HL-60/S4 treated with retinoic acid at 250 ng/mL for 4 days and 3 days (cell line): Measurements from ENCODE around the gene INO80.
"Not testable (repeated sequence)": the region's sequence is repeated elsewhere in the genome, so short reads cannot be mapped to it uniquely, and the experiment has no call there.

Source experiments
- in situ Hi-C: fragments of 300-500 bp; cut with MboI; formaldehyde crosslinking; loops from 2 replicates; pipeline ENCODE4 v1.7.0; 2022; ENCODE audit warnings: low sequenced_read_pairs

INO80 gene

GRCh38 chr15:41116116-41116961 lies at the start of gene INO80:
TSS of gene INO80 (minus strand) at chr15:41116280. CDS start at chr15:41096310, 19,970 bp downstream.
- in situ Hi-C loops: no loop called here

GRCh38 chr15:41161736-41162135 lies 45.7 kb upstream of the INO80 start:
- in situ Hi-C loops: no loop called here

GRCh38 chr15:41161336-41161735 lies 45.3 kb upstream of the INO80 start:
- in situ Hi-C loops: no loop called here

- in situ Hi-C loops: no loop called here
These were observed 44.7 kb upstream of the INO80 start for GRCh38 chr15:41160639-41161315.

- in situ Hi-C loops: no loop called here
These were observed 38.3 kb upstream of the INO80 start for GRCh38 chr15:41154412-41154811.

GRCh38 chr15:41153733-41154132 lies 37.7 kb upstream of the INO80 start:
- in situ Hi-C loops: no loop called here

- in situ Hi-C loops: no loop called here
These were observed 35.4 kb upstream of the INO80 start for GRCh38 chr15:41151451-41152005.

- in situ Hi-C loops: no loop called here
These were observed 34.2 kb upstream of the INO80 start for GRCh38 chr15:41150279-41150678.

GRCh38 chr15:41148065-41148464 lies 32.0 kb upstream of the INO80 start:
- in situ Hi-C loops: no loop called here

GRCh38 chr15:41139619-41140018 lies 23.5 kb upstream of the INO80 start:
- in situ Hi-C loops: no loop called here

- in situ Hi-C loops: not testable (repeated sequence)
These were observed 23.0 kb upstream of the INO80 start for GRCh38 chr15:41139112-41139511.

- in situ Hi-C loops: not testable (repeated sequence)
These were observed 19.5 kb upstream of the INO80 start for GRCh38 chr15:41135580-41135979.

GRCh38 chr15:41133454-41133853 lies 17.4 kb upstream of the INO80 start:
- in situ Hi-C loops: no loop called here

GRCh38 chr15:41132094-41132493 lies 16.0 kb upstream of the INO80 start:
- in situ Hi-C loops: not testable (repeated sequence)

- in situ Hi-C loops: no loop called here
These were observed 12.3 kb upstream of the INO80 start for GRCh38 chr15:41128174-41128902.

- in situ Hi-C loops: no loop called here
These were observed 10.0 kb upstream of the INO80 start for GRCh38 chr15:41125931-41126642.

GRCh38 chr15:41125063-41125669 lies 9.1 kb upstream of the INO80 start:
- in situ Hi-C loops: no loop called here

GRCh38 chr15:41124058-41124457 lies 8.0 kb upstream of the INO80 start:
- in situ Hi-C loops: no loop called here

- in situ Hi-C loops: no loop called here
These were observed 6.8 kb upstream of the INO80 start for GRCh38 chr15:41122849-41123248.

- in situ Hi-C loops: no loop called here
These were observed 5.9 kb upstream of the INO80 start for GRCh38 chr15:41121951-41122350.
